HepG2 (cell line): ENCODE measurements around the gene TNFAIP8L3. TPM values are rescaled to one million over a fixed set of nuclear protein-coding genes. Genes with fewer than 3 reads are reported as not detected.

Experiments used
- ATAC-seq: fragments of 200-7000 bp; cut with Tn5 transposase; 3 replicates; pipeline ENCODE4 v1.9.1; 2020; ENCODE audit warnings: mild to moderate bottlenecking, moderate library complexity
- BruUV-seq: library from RNA; stranded (reverse); fragments of 400-500 nt; replicated peaks from 2 replicates; lab custom pipeline; 2021; lab: Mats Ljungman, UMichigan
- CTCF ChIA-PET: fragments of 300-600 bp; formaldehyde crosslinking; extraction: SDS; loops from one replicate; lab custom pipeline; 2021; ENCODE audit warnings: low total read pairs, inconsistent platforms, low intra/inter-chr PET ratio; lab: Yijun Ruan, JAX
- POLR2A ChIA-PET: fragments of 350-600 bp; sonication (Branson Sonifier 250); formaldehyde crosslinking; loops from one replicate; lab custom pipeline; 2020; ENCODE audit warnings: antibody characterized with exemption, inconsistent platforms; lab: Yijun Ruan, JAX
- DNase-seq: peaks from one replicate; pipeline ENCODE4 v3.0.0-alpha.2; 2015; ENCODE audit warnings: low spot score
- FAIRE-seq: peaks from 3 replicates; lab custom pipeline; 2011; peaks lifted over from hg19 to GRCh38; lab: Jason Lieb, UNC
- H2AFZ ChIP-seq: one replicate; pipeline ENCODE4 v1.6.1; 2011; ENCODE audit warnings: low read length, inconsistent platforms
- H3K27ac ChIP-seq: fragments of 300-600 bp; 3 replicates; pipeline ENCODE4 v1.8.0; 2011; ENCODE audit warnings: mixed run types, mild to moderate bottlenecking, mixed read lengths, low read length, inconsistent platforms; ENCODE audit not compliant: insufficient read depth; ENCODE audit errors: extremely low read length
- H3K27me3 ChIP-seq, 2 experiments: fragments of 200-600 bp in 1 of 2; 2 replicates in 1 of 2; 3 replicates in 1 of 2; pipeline versions ENCODE4 v1.6.0 to v1.8.0; 2011; ENCODE audit warnings: low read length in 2 of 2, mild to moderate bottlenecking in 2 of 2, moderate library complexity in 2 of 2, inconsistent platforms in 1 of 2; ENCODE audit not compliant: insufficient read depth in 2 of 2, control insufficient read depth in 1 of 2
- H3K36me3 ChIP-seq, 2 experiments: fragments of 200-600 bp in 1 of 2; replicated peaks in 1 of 2; 2 replicates in 1 of 2; 3 replicates in 1 of 2; pipeline versions ENCODE4 v1.5.1 to v1.8.0; 2011; ENCODE audit warnings: low read length in 2 of 2, inconsistent platforms in 1 of 2; ENCODE audit not compliant: insufficient read depth in 2 of 2, control insufficient read depth in 1 of 2
- H3K4me1 ChIP-seq: 2 replicates; pipeline ENCODE4 v1.5.1; 2012; ENCODE audit warnings: low read length, inconsistent platforms; ENCODE audit not compliant: insufficient read depth
- H3K4me2 ChIP-seq: 2 replicates; pipeline ENCODE4 v1.6.0; 2011; ENCODE audit warnings: low read depth, low read length, inconsistent platforms
- H3K4me3 ChIP-seq, 3 experiments: fragments of 200-600 bp in 1 of 3; sonication (generic), shearing (Covaris generic) in 1 of 3; replicated peaks in 1 of 3; 2 replicates each; pipeline ENCODE4 v1.5.1; 2011 to 2016; ENCODE audit warnings: low read length in 3 of 3, inconsistent platforms in 2 of 3, low read depth in 2 of 3, mild to moderate bottlenecking in 2 of 3, control low read depth in 1 of 3, mixed read lengths in 1 of 3; ENCODE audit not compliant: insufficient read depth in 1 of 3
- H3K79me2 ChIP-seq: one replicate; pipeline ENCODE4 v1.6.1; 2011; ENCODE audit warnings: low read length, inconsistent platforms; ENCODE audit not compliant: insufficient read depth
- H3K9ac ChIP-seq: 2 replicates; pipeline ENCODE4 v1.6.0; 2011; ENCODE audit warnings: mild to moderate bottlenecking, low read depth, low read length, inconsistent platforms; ENCODE audit not compliant: insufficient read depth
- H3K9me3 ChIP-seq: 2 replicates; pipeline ENCODE4 v1.5.1; 2012; ENCODE audit warnings: mild to moderate bottlenecking, low read length
- H4K20me1 ChIP-seq: 2 replicates; pipeline ENCODE4 v1.6.0; 2011; ENCODE audit warnings: inconsistent platforms, mild to moderate bottlenecking, low read length, moderate library complexity; ENCODE audit not compliant: insufficient read depth
- MAFK ChIP-seq, 2 experiments: IDR thresholded peaks in 1 of 2; conservative IDR thresholded peaks in 1 of 2; 2 replicates each; pipeline ENCODE4 v1.6.1; 2011; ENCODE audit warnings: improper control_type of control experiment in 2 of 2, low read length in 2 of 2
- NFIB ChIP-seq: sonication (generic); formaldehyde crosslinking; IDR thresholded peaks from 2 replicates; pipeline ENCODE4 v1.9.0; 2021; ENCODE audit warnings: missing genetic modification reagents, mild to moderate bottlenecking, borderline replicate concordance
- PHB2 ChIP-seq: fragments of 450-650 bp; IDR thresholded peaks from 2 replicates; pipeline ENCODE4 v1.6.1; 2018; ENCODE audit not compliant: partially characterized antibody
- POGZ ChIP-seq: sonication (generic); formaldehyde crosslinking; IDR thresholded peaks from 2 replicates; pipeline ENCODE4 v1.4.0; 2020; ENCODE audit warnings: mild to moderate bottlenecking, missing genetic modification reagents
- POLR2A ChIP-seq, 2 experiments: IDR thresholded peaks; 2 replicates each; pipeline ENCODE4 v1.6.1; 2011; ENCODE audit warnings: low read depth in 2 of 2, low read length in 2 of 2, mild to moderate bottlenecking in 1 of 2, moderate library complexity in 1 of 2; ENCODE audit not compliant: insufficient read depth in 1 of 2
- RBAK ChIP-seq: sonication (generic); formaldehyde crosslinking; IDR thresholded peaks from 2 replicates; pipeline ENCODE4 v1.5.1; 2020; ENCODE audit warnings: mild to moderate bottlenecking, missing genetic modification reagents
- SALL2 ChIP-seq: sonication (generic); formaldehyde crosslinking; IDR thresholded peaks from 2 replicates; pipeline ENCODE4 v1.8.1; 2023; ENCODE audit warnings: mild to moderate bottlenecking, missing genetic modification reagents, inconsistent platforms
- SOX5 ChIP-seq: IDR thresholded peaks from 2 replicates; pipeline ENCODE4 v1.6.1; 2016; ENCODE audit warnings: borderline replicate concordance
- ZNF101 ChIP-seq: sonication (generic); formaldehyde crosslinking; IDR thresholded peaks from 2 replicates; pipeline ENCODE4 v1.4.0; 2020; ENCODE audit warnings: mild to moderate bottlenecking, low read depth, missing genetic modification reagents, borderline replicate concordance
- ZNF44 ChIP-seq: sonication (generic); formaldehyde crosslinking; IDR thresholded peaks from 2 replicates; pipeline ENCODE4 v1.5.1; 2020; ENCODE audit warnings: mild to moderate bottlenecking, missing genetic modification reagents
- ZNF562 ChIP-seq: sonication (generic); formaldehyde crosslinking; IDR thresholded peaks from 2 replicates; pipeline ENCODE4 v1.8.0; 2022; ENCODE audit warnings: missing genetic modification reagents, borderline replicate concordance
- ZNF567 ChIP-seq: sonication (generic); formaldehyde crosslinking; IDR thresholded peaks from 2 replicates; pipeline ENCODE4 v1.8.1; 2023; ENCODE audit warnings: mild to moderate bottlenecking, missing genetic modification reagents, borderline replicate concordance
- ZNF746 ChIP-seq: sonication (generic); formaldehyde crosslinking; IDR thresholded peaks from 2 replicates; pipeline ENCODE4 v1.8.0; 2022; ENCODE audit warnings: mild to moderate bottlenecking, missing genetic modification reagents
- ZNF761 ChIP-seq: sonication (generic); formaldehyde crosslinking; conservative IDR thresholded peaks from 2 replicates; pipeline ENCODE4 v1.4.0; 2020; ENCODE audit warnings: mild to moderate bottlenecking, missing genetic modification reagents
- ZNF792 ChIP-seq: IDR thresholded peaks from 2 replicates; pipeline ENCODE4 v1.6.1; 2016
- WGBS: methylation state at CpG from one replicate; pipeline ENCODE4 v1.1.6; 2017; ENCODE audit warnings: low lambda C conversion rate; 5-methylcytosine and 5-hydroxymethylcytosine counted together
- in situ Hi-C: cut with HindIII; loops from 2 replicates; pipeline ENCODE4 v1.10.0; 2017; ENCODE audit warnings: low pct_unique_long_range_greater_than_20kb; ENCODE audit not compliant: extremely low pct_ligation_motif_present
- intact Hi-C: fragments of 100-400 bp; cut with micrococcal nuclease; formaldehyde crosslinking; loops from one replicate; pipeline ENCODE4 v1.10.0; 2022; ENCODE audit not compliant: unreplicated experiment
- polyA plus RNA-seq, 8 experiments: library from polyadenylated mRNA; depleted of rRNA in 3 of 8; stranded (reverse) in 7 of 8; unstranded in 1 of 8; fragments of >200 nt; fragmentation: Illumina TruSeq in 4 of 8; extraction: Trizol in 4 of 8; gene quantifications; 2 replicates each; pipeline versions ENCODE4 v1.2.1 to v1.2.3, GENCODE V29; 2011 to 2016; ENCODE audit warnings: low read depth in 4 of 8, missing spikeins in 1 of 8, mixed read lengths in 1 of 8; ENCODE audit not compliant: insufficient read depth in 1 of 8
- total RNA-seq, 5 experiments: library from RNA; depleted of rRNA; stranded (reverse); fragments of >200 nt; fragmentation: Illumina TruSeq; extraction: Trizol; gene quantifications; 2 replicates each; pipeline ENCODE4 v1.2.3, GENCODE V29; 2016; ENCODE audit warnings: low read depth in 1 of 5
- TF ChIP-seq, protein P1 (sequence below): sonication (generic); formaldehyde crosslinking; IDR thresholded peaks from 2 replicates; pipeline ENCODE4 v1.4.0; 2020; ENCODE audit warnings: mild to moderate bottlenecking, low read depth, missing genetic modification reagents
- TF ChIP-seq, protein P2 (sequence below): sonication (generic); formaldehyde crosslinking; IDR thresholded peaks from 2 replicates; pipeline ENCODE4 v1.9.0; 2022; ENCODE audit warnings: missing genetic modification reagents, mild to moderate bottlenecking, borderline replicate concordance

The TNFAIP8L3 gene
- total and polyA plus RNA-seq, 2 of the 13 experiments (the other 11 are each of a cell fraction or from before 2014, with no cell fraction given) = 0.15 to 4.0 TPM

- WGBS = 100% methylated on average over 1 of the region's 1 CpG
- Histone ChIP-seq H3K4me1 (peaks cover 12% of the 10 kb centered on the region), H4K20me1 (peaks cover 2% of the 10 kb centered on the region), H3K27ac (no peak overlapping the region), H3K4me3 (no peak overlapping the region), H3K79me2 (peaks cover 7% of the 10 kb centered on the region), H3K4me2 (no peak overlapping the region), H3K27me3 (no peaks in the 10 kb centered on the region), H3K9ac (no peak overlapping the region), H3K36me3 (peaks cover 0 to 4% of the 10 kb centered on the region in 2 experiments; a peak in 1 of 5 replicates), H3K9me3 (no peaks in the 10 kb centered on the region), H2AFZ (no peak overlapping the region)
- TF ChIP-seq PHB2 = no peak
- no peak for TF ChIP-seq MAFK (conservative IDR thresholded peaks at IDR 0.05 in 1 of 2, IDR thresholded peaks at IDR 0.05 in 1 of 2; ENCODE audit: low read length in 2 of 2)
- no peak for TF ChIP-seq POGZ (CRISPR knock-in tag)
- TF ChIP-seq ZNF761 (CRISPR knock-in tag) = no peak
- no peak for TF ChIP-seq ZNF562 (CRISPR knock-in tag)
- TF ChIP-seq SOX5 (CRISPR knock-in tag) = no peak
- TF ChIP-seq NFIB (CRISPR knock-in tag) = no peak
- TF ChIP-seq POLR2A (IDR thresholded peaks at IDR 0.05; ENCODE audit: insufficient read depth in 1 of 2, low read depth in 2 of 2, low read length in 2 of 2) = no peak
- TF ChIP-seq ZNF746 (CRISPR knock-in tag) = no peak
- TF ChIP-seq ZNF101 = no peak
- no peak for TF ChIP-seq RBAK (CRISPR knock-in tag)
- no peak for TF ChIP-seq ZNF44 (CRISPR knock-in tag)
- no peak for TF ChIP-seq SALL2
- TF ChIP-seq ZNF792 = no peak
- TF ChIP-seq ZNF567 (CRISPR knock-in tag) = no peak
- TF ChIP-seq, protein P1, sequence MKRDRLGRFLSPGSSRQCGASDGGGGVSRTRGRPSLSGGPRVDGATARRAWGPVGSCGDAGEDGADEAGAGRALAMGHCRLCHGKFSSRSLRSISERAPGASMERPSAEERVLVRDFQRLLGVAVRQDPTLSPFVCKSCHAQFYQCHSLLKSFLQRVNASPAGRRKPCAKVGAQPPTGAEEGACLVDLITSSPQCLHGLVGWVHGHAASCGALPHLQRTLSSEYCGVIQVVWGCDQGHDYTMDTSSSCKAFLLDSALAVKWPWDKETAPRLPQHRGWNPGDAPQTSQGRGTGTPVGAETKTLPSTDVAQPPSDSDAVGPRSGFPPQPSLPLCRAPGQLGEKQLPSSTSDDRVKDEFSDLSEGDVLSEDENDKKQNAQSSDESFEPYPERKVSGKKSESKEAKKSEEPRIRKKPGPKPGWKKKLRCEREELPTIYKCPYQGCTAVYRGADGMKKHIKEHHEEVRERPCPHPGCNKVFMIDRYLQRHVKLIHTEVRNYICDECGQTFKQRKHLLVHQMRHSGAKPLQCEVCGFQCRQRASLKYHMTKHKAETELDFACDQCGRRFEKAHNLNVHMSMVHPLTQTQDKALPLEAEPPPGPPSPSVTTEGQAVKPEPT (CRISPR knock-in tag) = no peak
- TF ChIP-seq, protein P2, sequence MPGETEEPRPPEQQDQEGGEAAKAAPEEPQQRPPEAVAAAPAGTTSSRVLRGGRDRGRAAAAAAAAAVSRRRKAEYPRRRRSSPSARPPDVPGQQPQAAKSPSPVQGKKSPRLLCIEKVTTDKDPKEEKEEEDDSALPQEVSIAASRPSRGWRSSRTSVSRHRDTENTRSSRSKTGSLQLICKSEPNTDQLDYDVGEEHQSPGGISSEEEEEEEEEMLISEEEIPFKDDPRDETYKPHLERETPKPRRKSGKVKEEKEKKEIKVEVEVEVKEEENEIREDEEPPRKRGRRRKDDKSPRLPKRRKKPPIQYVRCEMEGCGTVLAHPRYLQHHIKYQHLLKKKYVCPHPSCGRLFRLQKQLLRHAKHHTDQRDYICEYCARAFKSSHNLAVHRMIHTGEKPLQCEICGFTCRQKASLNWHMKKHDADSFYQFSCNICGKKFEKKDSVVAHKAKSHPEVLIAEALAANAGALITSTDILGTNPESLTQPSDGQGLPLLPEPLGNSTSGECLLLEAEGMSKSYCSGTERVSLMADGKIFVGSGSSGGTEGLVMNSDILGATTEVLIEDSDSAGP (CRISPR knock-in tag) = no peak
- FAIRE-seq = no peak
- CTCF ChIA-PET = no interaction called here
- in situ Hi-C loops = no loop called here
- DNase-seq = no peak
- intact Hi-C loops = no loop called here
- no TSS peak for BruUV-seq
- ATAC-seq = no peak
- POLR2A ChIA-PET = no interaction called here
Measured at GRCh38 chr15:51054535-51054934, 40.2 kb downstream of the TNFAIP8L3 start.
